CD14-positive monocyte (primary cell): Measurements from ENCODE around the gene SMPD3. TPM values are rescaled to one million over a fixed set of nuclear protein-coding genes. Genes with fewer than 3 reads are reported as not detected.

Experiments
- DNase-seq, 3 donors: peaks; one replicate each; pipeline ENCODE4 v3.0.0-alpha.2; 2011 to 2022
- H2AFZ ChIP-seq: 2 replicates; pipeline ENCODE4 v1.6.0; 2012; ENCODE audit warnings: mild to moderate bottlenecking, low read depth, low read length, inconsistent platforms; ENCODE audit not compliant: insufficient read depth, poor library complexity, severe bottlenecking
- H3K27ac ChIP-seq, 2 donors: 1 replicate in 1 of 2; 2 replicates in 1 of 2; pipeline ENCODE4 v1.5.1; 2012 to 2013; ENCODE audit warnings: low read length in 2 of 2, control low read depth in 1 of 2, inconsistent platforms in 1 of 2, low read depth in 1 of 2, mild to moderate bottlenecking in 1 of 2
- H3K27me3 ChIP-seq, 2 donors: one replicate each; pipeline versions ENCODE4 v1.6.0 to v1.6.1; 2011 to 2013; ENCODE audit warnings: low read length in 2 of 2; ENCODE audit not compliant: control insufficient read depth in 2 of 2, insufficient read depth in 2 of 2
- H3K36me3 ChIP-seq, 2 donors: replicated peaks in 1 of 2; 1 replicate in 1 of 2; 2 replicates in 1 of 2; pipeline versions ENCODE4 v1.5.1 to v1.6.1; 2012 to 2013; ENCODE audit warnings: low read length in 2 of 2, control low read depth in 1 of 2, inconsistent platforms in 1 of 2, mild to moderate bottlenecking in 1 of 2; ENCODE audit not compliant: insufficient read depth in 2 of 2, control insufficient read depth in 1 of 2
- H3K4me1 ChIP-seq, 2 donors: 1 replicate in 1 of 2; 2 replicates in 1 of 2; pipeline versions ENCODE4 v1.5.1 to v1.6.1; 2012 to 2013; ENCODE audit warnings: low read length in 2 of 2, control low read depth in 1 of 2, inconsistent platforms in 1 of 2, mild to moderate bottlenecking in 1 of 2, moderate library complexity in 1 of 2; ENCODE audit not compliant: insufficient read depth in 2 of 2, control insufficient read depth in 1 of 2
- H3K4me2 ChIP-seq: replicated peaks from 2 replicates; pipeline ENCODE3; 2012; ENCODE audit warnings: low read length, moderate library complexity, mild to moderate bottlenecking; ENCODE audit not compliant: poor library complexity, severe bottlenecking; ENCODE audit errors: extremely low read depth
- H3K4me3 ChIP-seq, 3 experiments: fragments of 200-600 bp in 1 of 3; sonication (generic) in 1 of 3; replicated peaks in 1 of 3; 1 replicate in 2 of 3; 2 replicates in 1 of 3; pipeline ENCODE4 v1.5.1; 2011 to 2013; ENCODE audit warnings: low read length in 3 of 3, mild to moderate bottlenecking in 3 of 3, control low read depth in 2 of 3, low read depth in 2 of 3, inconsistent platforms in 1 of 3, moderate library complexity in 1 of 3
- H3K79me2 ChIP-seq: 2 replicates; pipeline ENCODE4 v1.6.0; 2012; ENCODE audit warnings: mild to moderate bottlenecking, control low read depth, inconsistent platforms, low read length, moderate library complexity; ENCODE audit not compliant: insufficient read depth
- H3K9ac ChIP-seq: 2 replicates; pipeline ENCODE4 v1.6.0; 2017; ENCODE audit warnings: low read length, mild to moderate bottlenecking; ENCODE audit not compliant: insufficient read depth, poor library complexity, severe bottlenecking
- H3K9me3 ChIP-seq, 2 donors: replicated peaks in 1 of 2; 1 replicate in 1 of 2; 2 replicates in 1 of 2; pipeline versions ENCODE4 v1.5.1 to v1.6.1; 2012 to 2013; ENCODE audit warnings: low read length in 2 of 2, control low read depth in 1 of 2; ENCODE audit not compliant: control insufficient read depth in 1 of 2, insufficient read depth in 1 of 2
- H4K20me1 ChIP-seq: 2 replicates; pipeline ENCODE4 v1.6.0; 2012; ENCODE audit warnings: mild to moderate bottlenecking, low read length, control low read depth, moderate library complexity; ENCODE audit not compliant: insufficient read depth
- H3K27ac Mint-ChIP-seq, 7 donors: one replicate each; pipeline ENCODE4 v1.8.0; 2020; ENCODE audit warnings: mild to moderate bottlenecking in 7 of 7, mixed read lengths in 7 of 7, moderate library complexity in 6 of 7, inconsistent platforms in 2 of 7
- H3K27me3 Mint-ChIP-seq, 3 donors: one replicate each; pipeline ENCODE4 v1.8.0; 2021 to 2022; ENCODE audit warnings: low read depth in 3 of 3, mild to moderate bottlenecking in 3 of 3, mixed read lengths in 3 of 3, moderate library complexity in 3 of 3, inconsistent platforms in 1 of 3
- H3K36me3 Mint-ChIP-seq, 2 donors: one replicate each; pipeline ENCODE4 v1.8.0; 2020; ENCODE audit warnings: mixed read lengths in 2 of 2, inconsistent platforms in 1 of 2, mild to moderate bottlenecking in 1 of 2
- H3K4me1 Mint-ChIP-seq: one replicate; pipeline ENCODE4 v1.8.0; 2020; ENCODE audit warnings: mild to moderate bottlenecking, mixed read lengths
- H3K4me3 Mint-ChIP-seq, 2 donors: one replicate each; pipeline ENCODE4 v1.8.0; 2020; ENCODE audit warnings: mild to moderate bottlenecking in 2 of 2, mixed read lengths in 2 of 2, moderate library complexity in 1 of 2
- H3K9me3 Mint-ChIP-seq, 7 donors: one replicate each; pipeline ENCODE4 v1.8.0; 2020 to 2022; ENCODE audit warnings: mixed read lengths in 7 of 7, mild to moderate bottlenecking in 6 of 7, moderate library complexity in 6 of 7, inconsistent platforms in 2 of 7
- WGBS: methylation state at CpG from one replicate; pipeline ENCODE4 v1.1.5; 2013; ENCODE audit warnings: missing lambda C conversion rate; ENCODE audit not compliant: insufficient coverage; 5-methylcytosine and 5-hydroxymethylcytosine counted together
- intact Hi-C, 2 donors: fragments of 100-400 bp; cut with micrococcal nuclease; formaldehyde crosslinking; loops; one replicate each; pipeline versions ENCODE4 v1.15.0 to v1.15.1; 2023
- polyA plus RNA-seq, 3 donors: library from polyadenylated mRNA; depleted of rRNA in 1 of 3; unstranded in 2 of 3; stranded (reverse) in 1 of 3; fragments of 300-500 nt in 2 of 3; fragments of >200 nt in 1 of 3; fragmentation: Illumina TruSeq in 2 of 3; gene quantifications; 1 replicate in 2 of 3; 2 replicates in 1 of 3; pipeline ENCODE4 v1.2.3, GENCODE V29; 2012 to 2021
- TF ChIP-seq, protein P1 (sequence below): fragments of 200-600 bp; IDR thresholded peaks from one replicate; pipeline ENCODE4 v1.8.0; 2022; ENCODE audit warnings: antibody characterized with exemption, mild to moderate bottlenecking

The SMPD3 gene
- polyA plus RNA-seq, 3 donors: 0.40 to 1.1 (median 0.51) TPM

GRCh38 chr16:68372806-68373205, 75.5 kb downstream of the SMPD3 start:
- Histone ChIP-seq H3K36me3 (no peaks in the 10 kb centered on the region), H3K27me3 (peaks cover 0 to 4% of the 10 kb centered on the region in 2 donors), H3K4me1 (peaks cover 19 to 25% of the 10 kb centered on the region in 2 donors), H3K9me3 (no peaks in the 10 kb centered on the region), H3K4me2 (no peak overlapping the region), H3K9ac (no peak overlapping the region), H4K20me1 (no peaks in the 10 kb centered on the region), H3K27ac (no peak overlapping the region), H3K4me3 (no peak overlapping the region), H3K79me2 (no peaks in the 10 kb centered on the region), H2AFZ (no peak overlapping the region)
- H3K9me3 Mint-ChIP-seq: peaks cover 0 to 3% (median 0%) of the 10 kb centered on the region in 7 donors
- TF ChIP-seq, protein P1, sequence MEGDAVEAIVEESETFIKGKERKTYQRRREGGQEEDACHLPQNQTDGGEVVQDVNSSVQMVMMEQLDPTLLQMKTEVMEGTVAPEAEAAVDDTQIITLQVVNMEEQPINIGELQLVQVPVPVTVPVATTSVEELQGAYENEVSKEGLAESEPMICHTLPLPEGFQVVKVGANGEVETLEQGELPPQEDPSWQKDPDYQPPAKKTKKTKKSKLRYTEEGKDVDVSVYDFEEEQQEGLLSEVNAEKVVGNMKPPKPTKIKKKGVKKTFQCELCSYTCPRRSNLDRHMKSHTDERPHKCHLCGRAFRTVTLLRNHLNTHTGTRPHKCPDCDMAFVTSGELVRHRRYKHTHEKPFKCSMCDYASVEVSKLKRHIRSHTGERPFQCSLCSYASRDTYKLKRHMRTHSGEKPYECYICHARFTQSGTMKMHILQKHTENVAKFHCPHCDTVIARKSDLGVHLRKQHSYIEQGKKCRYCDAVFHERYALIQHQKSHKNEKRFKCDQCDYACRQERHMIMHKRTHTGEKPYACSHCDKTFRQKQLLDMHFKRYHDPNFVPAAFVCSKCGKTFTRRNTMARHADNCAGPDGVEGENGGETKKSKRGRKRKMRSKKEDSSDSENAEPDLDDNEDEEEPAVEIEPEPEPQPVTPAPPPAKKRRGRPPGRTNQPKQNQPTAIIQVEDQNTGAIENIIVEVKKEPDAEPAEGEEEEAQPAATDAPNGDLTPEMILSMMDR: no peak
- H3K27me3 Mint-ChIP-seq: peaks cover 8 to 30% (median 15%) of the 10 kb centered on the region in 3 donors
- peaks cover 25% of the 10 kb centered on the region for H3K4me1 Mint-ChIP-seq
- no peaks in the 10 kb centered on the region for H3K36me3 Mint-ChIP-seq
- no peak overlapping the region for H3K27ac Mint-ChIP-seq
- no peak for DNase-seq
- intact Hi-C loops: no loop called here
- WGBS: 88% methylated on average over 7 of the region's 8 CpGs
- no peak overlapping the region for H3K4me3 Mint-ChIP-seq

DNA sequence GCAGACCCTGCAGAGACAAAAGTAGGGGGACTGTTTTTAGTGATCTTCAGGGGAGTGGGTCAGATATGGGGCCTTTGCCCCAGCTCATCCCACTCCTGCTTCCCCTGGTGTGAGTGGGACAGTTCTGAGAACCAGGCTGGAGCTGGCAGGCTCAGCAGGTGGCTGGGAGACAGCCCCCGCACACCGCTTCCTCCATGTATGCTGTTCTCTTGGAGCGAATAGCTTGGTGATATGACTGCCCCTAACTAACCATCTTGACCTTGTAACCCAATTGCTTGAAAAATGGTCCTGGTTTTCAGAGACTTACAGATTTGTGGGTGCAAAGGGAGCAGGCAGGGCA, 76.0 kb downstream of the SMPD3 start:
- Histone ChIP-seq H3K9me3 (no peaks in the 10 kb centered on the region), H3K27me3 (peaks cover 0 to 4% of the 10 kb centered on the region in 2 donors), H3K27ac (no peak overlapping the region), H3K36me3 (no peaks in the 10 kb centered on the region), H3K4me3 (no peak overlapping the region), H3K9ac (no peak overlapping the region), H4K20me1 (no peaks in the 10 kb centered on the region), H3K79me2 (no peaks in the 10 kb centered on the region), H3K4me2 (no peak overlapping the region), H2AFZ (no peak overlapping the region), H3K4me1 (peaks cover 19 to 25% of the 10 kb centered on the region in 2 donors)
- Mint-ChIP-seq H3K27ac (no peak overlapping the region), H3K36me3 (no peaks in the 10 kb centered on the region), H3K4me3 (no peak overlapping the region), H3K27me3 (peaks cover 12 to 30% (median 14%) of the 10 kb centered on the region in 3 donors), H3K4me1 (peaks cover 25% of the 10 kb centered on the region), H3K9me3 (peaks cover 0 to 3% (median 0%) of the 10 kb centered on the region in 7 donors)
- intact Hi-C loops: no loop called here
- no peak for DNase-seq
- 100% methylated on average over 2 of the region's 3 CpGs for WGBS
- TF ChIP-seq, protein P1: no peak
